Measurements from ENCODE around the gene PROB1. TPM values are rescaled to one million over a fixed set of nuclear protein-coding genes. Genes with fewer than 3 reads are reported as not detected.

The PROB1 gene
- total and polyA plus RNA-seq, 2 of the 8 experiments (the other 6 are each of a cell fraction or from before 2014, with no cell fraction given), result 0.89 to 3.1 TPM

DNA sequence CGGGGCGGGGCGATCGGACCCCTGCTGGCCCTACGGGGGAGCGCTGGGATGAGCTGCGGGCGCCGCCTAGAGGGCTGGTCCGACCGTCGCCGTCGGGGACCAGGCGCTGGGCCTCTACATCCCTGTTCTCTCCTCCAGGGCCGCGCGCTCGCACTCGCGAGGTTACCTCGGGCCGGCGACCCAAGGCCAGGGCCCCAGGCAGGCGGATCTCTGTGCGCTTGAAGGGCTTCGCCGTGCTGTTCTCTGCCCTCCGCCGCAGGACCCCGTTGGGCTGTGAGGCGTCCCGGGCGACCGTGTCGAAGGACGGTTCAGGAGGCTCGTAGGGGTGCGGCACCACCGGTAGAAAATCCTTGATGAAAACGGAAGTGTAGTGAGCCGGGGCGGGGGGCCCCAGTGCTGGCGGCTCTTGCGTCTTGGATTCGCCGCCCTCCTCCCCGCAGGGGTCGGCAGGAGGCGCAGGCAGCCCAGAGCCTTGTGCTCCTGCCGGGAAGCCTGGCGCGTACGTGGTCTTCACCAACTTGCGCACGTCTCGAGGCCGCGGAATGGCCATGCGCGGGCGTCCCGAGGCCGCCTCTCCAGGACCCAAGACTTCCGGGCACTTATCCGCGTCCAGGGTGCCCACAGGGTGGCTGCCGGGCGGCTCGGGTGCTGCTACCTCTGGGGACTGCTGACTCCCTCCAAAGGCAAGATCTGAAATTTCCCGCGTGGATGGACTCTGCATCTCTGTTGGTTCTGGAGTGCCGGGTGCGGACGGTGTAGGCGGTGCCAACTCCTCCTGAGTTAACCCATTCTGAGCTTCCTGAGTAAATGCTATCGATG lies 2.0 kb downstream of the PROB1 start (continued):
- TF ChIP-seq MAFK (IDR thresholded peaks at IDR 0.05; ENCODE audit: low read depth, low read length), result no peak
- TF ChIP-seq POLR2AphosphoS5 (IDR thresholded peaks at IDR 0.05; ENCODE audit: low read depth, low read length), result no peak; the same call in 1 of the 2 replicates
- peak in 1 of 2 experiments; percentile 3; a peak in 1 of 3 replicates for TF ChIP-seq EP300 (IDR thresholded peaks at IDR 0.05; ENCODE audit: borderline replicate concordance in 1 of 2, low read depth in 2 of 2, low read length in 2 of 2)
- 0 out of 4 replicates have a peak, but pooled peaks of 1 of the 2 experiments have one; percentile 18 for TF ChIP-seq SIN3A (conservative IDR thresholded peaks at IDR 0.05 in 1 of 2, IDR thresholded peaks at IDR 0.05 in 1 of 2; ENCODE audit: low read depth in 1 of 2, low read length in 2 of 2)
- TF ChIP-seq, protein P1, sequence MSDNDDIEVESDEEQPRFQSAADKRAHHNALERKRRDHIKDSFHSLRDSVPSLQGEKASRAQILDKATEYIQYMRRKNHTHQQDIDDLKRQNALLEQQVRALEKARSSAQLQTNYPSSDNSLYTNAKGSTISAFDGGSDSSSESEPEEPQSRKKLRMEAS (IDR thresholded peaks at IDR 0.05), result peak; percentile 73
- TF ChIP-seq, protein P2, sequence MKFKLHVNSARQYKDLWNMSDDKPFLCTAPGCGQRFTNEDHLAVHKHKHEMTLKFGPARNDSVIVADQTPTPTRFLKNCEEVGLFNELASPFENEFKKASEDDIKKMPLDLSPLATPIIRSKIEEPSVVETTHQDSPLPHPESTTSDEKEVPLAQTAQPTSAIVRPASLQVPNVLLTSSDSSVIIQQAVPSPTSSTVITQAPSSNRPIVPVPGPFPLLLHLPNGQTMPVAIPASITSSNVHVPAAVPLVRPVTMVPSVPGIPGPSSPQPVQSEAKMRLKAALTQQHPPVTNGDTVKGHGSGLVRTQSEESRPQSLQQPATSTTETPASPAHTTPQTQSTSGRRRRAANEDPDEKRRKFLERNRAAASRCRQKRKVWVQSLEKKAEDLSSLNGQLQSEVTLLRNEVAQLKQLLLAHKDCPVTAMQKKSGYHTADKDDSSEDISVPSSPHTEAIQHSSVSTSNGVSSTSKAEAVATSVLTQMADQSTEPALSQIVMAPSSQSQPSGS (IDR thresholded peaks at IDR 0.05; ENCODE audit: low read length), result no peak
- no peak for TF ChIP-seq RFX5 (IDR thresholded peaks at IDR 0.05; ENCODE audit: borderline replicate concordance, low read depth, low read length)
- TF ChIP-seq SIRT6 (IDR thresholded peaks at IDR 0.05; ENCODE audit: low read length), result no peak
- TF ChIP-seq, protein P3, sequence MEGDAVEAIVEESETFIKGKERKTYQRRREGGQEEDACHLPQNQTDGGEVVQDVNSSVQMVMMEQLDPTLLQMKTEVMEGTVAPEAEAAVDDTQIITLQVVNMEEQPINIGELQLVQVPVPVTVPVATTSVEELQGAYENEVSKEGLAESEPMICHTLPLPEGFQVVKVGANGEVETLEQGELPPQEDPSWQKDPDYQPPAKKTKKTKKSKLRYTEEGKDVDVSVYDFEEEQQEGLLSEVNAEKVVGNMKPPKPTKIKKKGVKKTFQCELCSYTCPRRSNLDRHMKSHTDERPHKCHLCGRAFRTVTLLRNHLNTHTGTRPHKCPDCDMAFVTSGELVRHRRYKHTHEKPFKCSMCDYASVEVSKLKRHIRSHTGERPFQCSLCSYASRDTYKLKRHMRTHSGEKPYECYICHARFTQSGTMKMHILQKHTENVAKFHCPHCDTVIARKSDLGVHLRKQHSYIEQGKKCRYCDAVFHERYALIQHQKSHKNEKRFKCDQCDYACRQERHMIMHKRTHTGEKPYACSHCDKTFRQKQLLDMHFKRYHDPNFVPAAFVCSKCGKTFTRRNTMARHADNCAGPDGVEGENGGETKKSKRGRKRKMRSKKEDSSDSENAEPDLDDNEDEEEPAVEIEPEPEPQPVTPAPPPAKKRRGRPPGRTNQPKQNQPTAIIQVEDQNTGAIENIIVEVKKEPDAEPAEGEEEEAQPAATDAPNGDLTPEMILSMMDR (IDR thresholded peaks at IDR 0.05; ENCODE audit: control extremely low read depth in 1 of 3, insufficient read depth in 1 of 3, low read depth in 1 of 3, low read length in 3 of 3), result peak in 2 of 3 experiments; percentile 74 to 92; a peak in 3 of 4 replicates
- no peak for TF ChIP-seq HDAC6 (IDR thresholded peaks at IDR 0.05; ENCODE audit: low read depth, low read length)
- TF ChIP-seq RNF2 (IDR thresholded peaks at IDR 0.05; ENCODE audit: borderline replicate concordance, low read depth, low read length, missing control alignments, poor library complexity, severe bottlenecking), result no peak
- no peak for TF ChIP-seq CEBPB (IDR thresholded peaks at IDR 0.05; ENCODE audit: low read depth, low read length)
- TF ChIP-seq CHD1 (IDR thresholded peaks at IDR 0.05; ENCODE audit: low read depth, low read length), result no peak
- peak; percentile 55 for TF ChIP-seq ASH2L (IDR thresholded peaks at IDR 0.05; ENCODE audit: low read length)
- no peak; the same call in 1 of the 2 replicates for TF ChIP-seq BRCA1 (IDR thresholded peaks at IDR 0.05; ENCODE audit: low read depth, low read length)
- no peak for TF ChIP-seq BCL11A (IDR thresholded peaks at IDR 0.05; ENCODE audit: low read depth in 2 of 2, low read length in 2 of 2)
- no peak for TF ChIP-seq SP4 (IDR thresholded peaks at IDR 0.05; ENCODE audit: low read length)
- TF ChIP-seq CREB1 (IDR thresholded peaks at IDR 0.05), result no peak
- TF ChIP-seq CBX8 (IDR thresholded peaks at IDR 0.05; ENCODE audit: borderline replicate concordance, low read depth, low read length), result no peak
